SK-N-SH (cell line): ENCODE measurements around the gene BABAM2. TPM values are rescaled to one million over a fixed set of nuclear protein-coding genes. Genes with fewer than 3 reads are reported as not detected.

Experiments used
- CTCF ChIA-PET: fragments of 300-600, 350-600 bp; formaldehyde crosslinking; extraction: SDS; loops from one replicate; lab custom pipeline; 2021; lab: Yijun Ruan, JAX
- POLR2A ChIA-PET: fragments of 350-600 bp; sonication (Branson Sonifier 250); formaldehyde crosslinking; extraction: SDS; loops from one replicate; lab custom pipeline; 2020; ENCODE audit warnings: antibody characterized with exemption, inconsistent platforms; lab: Yijun Ruan, JAX
- DNase-seq: peaks from one replicate; pipeline ENCODE4 v3.0.0; 2012
- H2AFZ ChIP-seq: fragments of 200-600 bp; sonication (generic); 2 replicates; pipeline ENCODE4 v1.8.1; 2016; ENCODE audit warnings: antibody characterized with exemption, mild to moderate bottlenecking, low read depth
- H3F3A ChIP-seq: fragments of 200-600 bp; sonication (generic); replicated peaks from 2 replicates; pipeline ENCODE3; 2016; ENCODE audit warnings: antibody characterized with exemption, mild to moderate bottlenecking; ENCODE audit not compliant: insufficient read depth
- H3K27ac ChIP-seq, 2 experiments: fragments of 200-500 bp in 1 of 2; fragments of 200-600 bp in 1 of 2; sonication (Bioruptor generic) in 1 of 2; sonication (generic), shearing (Covaris generic) in 1 of 2; 2 replicates each; pipeline versions ENCODE4 v1.5.1 to v1.6.1; 2014 to 2016; ENCODE audit warnings: low read depth in 2 of 2, inconsistent platforms in 1 of 2, low read length in 1 of 2, mild to moderate bottlenecking in 1 of 2, mixed read lengths in 1 of 2
- H3K27me3 ChIP-seq: fragments of 200-600 bp; sonication (generic), shearing (Covaris generic); 2 replicates; pipeline ENCODE4 v1.6.1; 2016; ENCODE audit warnings: mixed run types; ENCODE audit not compliant: insufficient read depth
- H3K36me3 ChIP-seq, 2 experiments: fragments of 200-500 bp in 1 of 2; fragments of 200-600 bp in 1 of 2; sonication (Bioruptor generic) in 1 of 2; sonication (generic) in 1 of 2; replicated peaks in 1 of 2; 2 replicates each; pipeline versions ENCODE3 to v1.5.1; 2014 to 2016; ENCODE audit warnings: low read length in 1 of 2, mild to moderate bottlenecking in 1 of 2; ENCODE audit not compliant: insufficient read depth in 2 of 2, control insufficient read depth in 1 of 2
- H3K4me1 ChIP-seq, 2 experiments: fragments of 200-500 bp in 1 of 2; fragments of 200-600 bp in 1 of 2; sonication (Bioruptor generic) in 1 of 2; sonication (generic), shearing (Covaris generic) in 1 of 2; 2 replicates each; pipeline versions ENCODE4 v1.5.1 to v1.6.1; 2014 to 2016; ENCODE audit warnings: low read depth in 1 of 2, low read length in 1 of 2, mixed run types in 1 of 2; ENCODE audit not compliant: insufficient read depth in 2 of 2, control insufficient read depth in 1 of 2
- H3K4me2 ChIP-seq: fragments of 200-600 bp; sonication (generic), shearing (Covaris generic); 2 replicates; pipeline ENCODE4 v1.6.1; 2017; ENCODE audit warnings: mixed run types
- H3K4me3 ChIP-seq, 2 experiments: fragments of 200-500 bp in 1 of 2; fragments of 200-600 bp in 1 of 2; sonication (Bioruptor generic) in 1 of 2; sonication (generic), shearing (Covaris generic) in 1 of 2; 2 replicates each; pipeline versions ENCODE4 v1.5.1 to v1.8.1; 2014 to 2016; ENCODE audit warnings: low read depth in 2 of 2, inconsistent platforms in 1 of 2, low read length in 1 of 2, mild to moderate bottlenecking in 1 of 2, mixed read lengths in 1 of 2, moderate library complexity in 1 of 2
- H3K79me2 ChIP-seq: fragments of 200-600 bp; sonication (generic); 2 replicates; pipeline ENCODE4 v1.8.1; 2017; ENCODE audit warnings: mild to moderate bottlenecking; ENCODE audit not compliant: insufficient read depth
- H3K9ac ChIP-seq: fragments of 200-600 bp; sonication (generic); 2 replicates; pipeline ENCODE4 v1.6.1; 2017; ENCODE audit warnings: mixed run types
- H3K9me2 ChIP-seq: fragments of 200-600 bp; sonication (generic); 2 replicates; pipeline ENCODE4 v1.6.1; 2017; ENCODE audit warnings: mixed run types
- H3K9me3 ChIP-seq: fragments of 200-600 bp; sonication (generic); 2 replicates; pipeline ENCODE4 v1.6.1; 2017; ENCODE audit warnings: mixed run types, mild to moderate bottlenecking, moderate library complexity
- H4K20me1 ChIP-seq: fragments of 200-600 bp; sonication (generic); 2 replicates; pipeline ENCODE4 v1.6.1; 2017; ENCODE audit warnings: mild to moderate bottlenecking, mixed run types; ENCODE audit not compliant: insufficient read depth
- ELF1 ChIP-seq: IDR thresholded peaks from 2 replicates; pipeline ENCODE4 v1.4.0; 2012
- EP300 ChIP-seq, 2 experiments: IDR thresholded peaks; 2 replicates each; pipeline versions ENCODE4 v1.4.0 to v1.6.1; 2012; ENCODE audit warnings: borderline replicate concordance in 1 of 2, low read depth in 1 of 2, low read length in 1 of 2
- JUND ChIP-seq: IDR thresholded peaks from 2 replicates; pipeline ENCODE4 v1.4.0; 2012
- MEF2A ChIP-seq: IDR thresholded peaks from 2 replicates; pipeline ENCODE4 v1.4.0; 2012; ENCODE audit warnings: low read depth, borderline replicate concordance
- MXI1 ChIP-seq: IDR thresholded peaks from 2 replicates; pipeline ENCODE4 v1.6.1; 2012; ENCODE audit warnings: mild to moderate bottlenecking, low read depth, low read length, improper control_type of control experiment
- NFIC ChIP-seq: IDR thresholded peaks from 2 replicates; pipeline ENCODE4 v1.4.0; 2012; ENCODE audit warnings: borderline replicate concordance
- POLR2AphosphoS5 ChIP-seq: IDR thresholded peaks from 2 replicates; pipeline ENCODE4 v1.6.1; 2012; ENCODE audit warnings: low read depth, low read length
- RAD21 ChIP-seq: IDR thresholded peaks from 2 replicates; pipeline ENCODE4 v1.6.1; 2012; ENCODE audit warnings: mild to moderate bottlenecking, low read length
- RCOR1 ChIP-seq: fragments of 150-350 bp; IDR thresholded peaks from 2 replicates; pipeline ENCODE4 v1.6.1; 2017; ENCODE audit warnings: antibody characterized with exemption, low read length
- RFX5 ChIP-seq: IDR thresholded peaks from 2 replicates; pipeline ENCODE4 v1.6.1; 2012; ENCODE audit warnings: mild to moderate bottlenecking, improper control_type of control experiment, low read length
- RXRA ChIP-seq: IDR thresholded peaks from 2 replicates; pipeline ENCODE4 v1.4.0; 2012; ENCODE audit warnings: low read depth, mild to moderate bottlenecking, borderline replicate concordance
- TAF1 ChIP-seq: IDR thresholded peaks from 2 replicates; pipeline ENCODE4 v1.6.1; 2012; ENCODE audit warnings: low read depth, mild to moderate bottlenecking, low read length, moderate library complexity, borderline replicate concordance
- TCF12 ChIP-seq: IDR thresholded peaks from 2 replicates; pipeline ENCODE4 v1.4.0; 2012
- TEAD4 ChIP-seq: IDR thresholded peaks from 2 replicates; pipeline ENCODE4 v1.4.0; 2012; ENCODE audit warnings: mild to moderate bottlenecking, borderline replicate concordance; ENCODE audit not compliant: insufficient read depth
- WGBS: methylation state at CpG from one replicate; pipeline ENCODE4 v1.1.6; 2017; ENCODE audit warnings: low lambda C conversion rate; 5-methylcytosine and 5-hydroxymethylcytosine counted together
- polyA plus RNA-seq, 3 experiments: library from polyadenylated mRNA; depleted of rRNA; stranded (reverse); fragments of >200 nt; gene quantifications; 2 replicates each; pipeline ENCODE4 v1.2.3, GENCODE V29; 2012
- TF ChIP-seq, protein P1 (sequence below): IDR thresholded peaks from 2 replicates; pipeline ENCODE4 v1.4.0; 2012; ENCODE audit warnings: low read depth, borderline replicate concordance
- TF ChIP-seq, protein P2 (sequence below): IDR thresholded peaks from 2 replicates; pipeline ENCODE4; 2012
- TF ChIP-seq, protein P3 (sequence below): fragments of 200-600 bp; sonication (generic); IDR thresholded peaks from 2 replicates; pipeline ENCODE4 v1.6.1; 2017; ENCODE audit warnings: antibody characterized with exemption, mild to moderate bottlenecking, moderate library complexity
- TF ChIP-seq, protein P4 (sequence below): IDR thresholded peaks from 2 replicates; pipeline ENCODE4 v1.6.1; 2012; ENCODE audit warnings: mild to moderate bottlenecking, low read depth, low read length, moderate library complexity
- TF ChIP-seq, protein P5 (sequence below): fragments of 150-350 bp; IDR thresholded peaks from 2 replicates; pipeline ENCODE4 v1.6.1; 2016; ENCODE audit warnings: mild to moderate bottlenecking, low read depth, low read length

The BABAM2 gene
- polyA plus RNA-seq, 1 of the 3 experiments (the other 2 are of a cell fraction) = 34.0 TPM

DNA sequence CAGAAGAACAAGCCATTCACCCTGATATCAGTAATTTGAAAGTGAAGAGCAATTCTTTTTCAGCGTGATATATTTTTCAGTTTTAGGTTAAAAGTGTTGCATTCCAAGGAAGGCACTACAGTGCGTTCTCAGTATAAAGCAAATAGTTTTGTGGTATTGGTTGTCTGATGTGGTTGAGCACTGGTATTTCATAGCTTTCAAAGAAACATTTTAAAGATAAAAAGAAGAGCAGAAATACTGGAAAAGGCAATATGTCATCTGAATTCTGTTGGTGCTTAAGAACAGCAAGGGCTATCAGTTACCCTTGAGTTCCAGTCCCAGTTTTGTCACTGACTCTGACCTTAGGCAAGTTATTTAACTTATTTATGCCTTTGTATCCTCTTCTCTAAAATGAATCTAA lies 191.6 kb downstream of the BABAM2 start:
- Histone ChIP-seq H3F3A (peaks cover 4% of the 10 kb centered on the region), H4K20me1 (no peaks in the 10 kb centered on the region), H3K79me2 (no peaks in the 10 kb centered on the region), H2AFZ (no peak overlapping the region), H3K27me3 (no peaks in the 10 kb centered on the region), H3K9ac (no peak overlapping the region), H3K9me3 (no peaks in the 10 kb centered on the region), H3K4me1 (peaks cover 13 to 24% of the 10 kb centered on the region in 2 experiments; a peak in 3 of 4 replicates), H3K9me2 (no peaks in the 10 kb centered on the region), H3K27ac (peak overlapping the region in 1 of 2 experiments; percentile 47; a peak in 1 of 4 replicates)
- POLR2A ChIA-PET = interaction anchor here (0.5 kb wide), 1 partner anchor 65 kb away, joined by 3 read pairs; no protein-coding TSS in a partner anchor
- WGBS = 71% methylated on average over 2 of the region's 2 CpGs
- TF ChIP-seq, protein P1, sequence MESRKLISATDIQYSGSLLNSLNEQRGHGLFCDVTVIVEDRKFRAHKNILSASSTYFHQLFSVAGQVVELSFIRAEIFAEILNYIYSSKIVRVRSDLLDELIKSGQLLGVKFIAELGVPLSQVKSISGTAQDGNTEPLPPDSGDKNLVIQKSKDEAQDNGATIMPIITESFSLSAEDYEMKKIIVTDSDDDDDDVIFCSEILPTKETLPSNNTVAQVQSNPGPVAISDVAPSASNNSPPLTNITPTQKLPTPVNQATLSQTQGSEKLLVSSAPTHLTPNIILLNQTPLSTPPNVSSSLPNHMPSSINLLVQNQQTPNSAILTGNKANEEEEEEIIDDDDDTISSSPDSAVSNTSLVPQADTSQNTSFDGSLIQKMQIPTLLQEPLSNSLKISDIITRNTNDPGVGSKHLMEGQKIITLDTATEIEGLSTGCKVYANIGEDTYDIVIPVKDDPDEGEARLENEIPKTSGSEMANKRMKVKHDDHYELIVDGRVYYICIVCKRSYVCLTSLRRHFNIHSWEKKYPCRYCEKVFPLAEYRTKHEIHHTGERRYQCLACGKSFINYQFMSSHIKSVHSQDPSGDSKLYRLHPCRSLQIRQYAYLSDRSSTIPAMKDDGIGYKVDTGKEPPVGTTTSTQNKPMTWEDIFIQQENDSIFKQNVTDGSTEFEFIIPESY = no peak
- TF ChIP-seq, protein P2, sequence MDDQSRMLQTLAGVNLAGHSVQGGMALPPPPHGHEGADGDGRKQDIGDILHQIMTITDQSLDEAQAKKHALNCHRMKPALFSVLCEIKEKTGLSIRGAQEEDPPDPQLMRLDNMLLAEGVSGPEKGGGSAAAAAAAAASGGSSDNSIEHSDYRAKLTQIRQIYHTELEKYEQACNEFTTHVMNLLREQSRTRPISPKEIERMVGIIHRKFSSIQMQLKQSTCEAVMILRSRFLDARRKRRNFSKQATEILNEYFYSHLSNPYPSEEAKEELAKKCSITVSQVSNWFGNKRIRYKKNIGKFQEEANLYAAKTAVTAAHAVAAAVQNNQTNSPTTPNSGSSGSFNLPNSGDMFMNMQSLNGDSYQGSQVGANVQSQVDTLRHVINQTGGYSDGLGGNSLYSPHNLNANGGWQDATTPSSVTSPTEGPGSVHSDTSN = peak; percentile 38; the same call in 1 of the 2 replicates
- TF ChIP-seq TCF12 (peak; percentile 53), EP300 (IDR thresholded peaks at IDR 0.05; ENCODE audit: borderline replicate concordance in 1 of 2, low read depth in 1 of 2, low read length in 1 of 2) (peak in 1 of 2 experiments; percentile 25; a peak in 1 of 4 replicates), TAF1 (no peak), JUND (0 out of 2 replicates have a peak, but pooled peaks have one; percentile 14), TEAD4 (0 out of 2 replicates have a peak, but pooled peaks have one; percentile 19)
- TF ChIP-seq, protein P3, sequence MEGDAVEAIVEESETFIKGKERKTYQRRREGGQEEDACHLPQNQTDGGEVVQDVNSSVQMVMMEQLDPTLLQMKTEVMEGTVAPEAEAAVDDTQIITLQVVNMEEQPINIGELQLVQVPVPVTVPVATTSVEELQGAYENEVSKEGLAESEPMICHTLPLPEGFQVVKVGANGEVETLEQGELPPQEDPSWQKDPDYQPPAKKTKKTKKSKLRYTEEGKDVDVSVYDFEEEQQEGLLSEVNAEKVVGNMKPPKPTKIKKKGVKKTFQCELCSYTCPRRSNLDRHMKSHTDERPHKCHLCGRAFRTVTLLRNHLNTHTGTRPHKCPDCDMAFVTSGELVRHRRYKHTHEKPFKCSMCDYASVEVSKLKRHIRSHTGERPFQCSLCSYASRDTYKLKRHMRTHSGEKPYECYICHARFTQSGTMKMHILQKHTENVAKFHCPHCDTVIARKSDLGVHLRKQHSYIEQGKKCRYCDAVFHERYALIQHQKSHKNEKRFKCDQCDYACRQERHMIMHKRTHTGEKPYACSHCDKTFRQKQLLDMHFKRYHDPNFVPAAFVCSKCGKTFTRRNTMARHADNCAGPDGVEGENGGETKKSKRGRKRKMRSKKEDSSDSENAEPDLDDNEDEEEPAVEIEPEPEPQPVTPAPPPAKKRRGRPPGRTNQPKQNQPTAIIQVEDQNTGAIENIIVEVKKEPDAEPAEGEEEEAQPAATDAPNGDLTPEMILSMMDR = no peak
- TF ChIP-seq, all 33 proteins: peak for 5
- no peak overlapping the region for H3K4me2 ChIP-seq
- no peak for DNase-seq
- H3K36me3 ChIP-seq = no peaks in the 10 kb centered on the region
- CTCF ChIA-PET = no interaction called here
- no peak overlapping the region for H3K4me3 ChIP-seq

DNA sequence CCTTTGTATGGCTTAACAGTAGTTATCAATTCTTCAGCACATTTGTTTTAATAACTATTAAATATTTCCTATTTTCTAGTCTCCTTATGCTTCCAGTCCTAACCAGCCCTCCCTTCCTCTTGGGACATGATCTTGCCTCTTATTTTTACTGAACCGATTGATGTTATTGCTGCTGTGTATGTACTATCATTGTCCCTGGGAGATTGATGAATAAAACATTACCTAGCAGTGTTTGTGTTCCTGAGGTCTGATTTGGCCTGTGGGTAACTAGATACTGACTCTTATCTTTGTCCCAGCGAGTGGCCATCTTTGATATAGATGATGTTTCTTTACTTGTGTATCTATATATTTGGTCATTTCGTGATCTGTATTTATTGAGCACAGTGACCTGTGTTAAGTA lies 192.9 kb downstream of the BABAM2 start:
- Histone ChIP-seq H3K9me2 (no peaks in the 10 kb centered on the region), H3K9ac (no peak overlapping the region), H3K79me2 (no peaks in the 10 kb centered on the region), H3F3A (peaks cover 4% of the 10 kb centered on the region), H3K36me3 (no peaks in the 10 kb centered on the region), H4K20me1 (no peaks in the 10 kb centered on the region), H2AFZ (no peak overlapping the region), H3K27me3 (no peaks in the 10 kb centered on the region), H3K4me3 (no peak overlapping the region), H3K27ac (no peak overlapping the region), H3K4me2 (no peak overlapping the region), H3K9me3 (no peaks in the 10 kb centered on the region), H3K4me1 (peaks cover 13 to 24% of the 10 kb centered on the region in 2 experiments; a peak in 3 of 4 replicates)
- ChIA-PET CTCF (no interaction called here), POLR2A (no interaction called here)
- no peak for DNase-seq
- WGBS = 92% methylated on average over 3 of the region's 3 CpGs
- TF ChIP-seq RAD21 (no peak), ELF1 (no peak), JUND (no peak), MXI1 (no peak), NFIC (no peak), RCOR1 (no peak), RXRA (no peak), RFX5 (no peak), POLR2AphosphoS5 (no peak), TCF12 (no peak), TEAD4 (no peak), MEF2A (no peak)
- TF ChIP-seq, protein P4, sequence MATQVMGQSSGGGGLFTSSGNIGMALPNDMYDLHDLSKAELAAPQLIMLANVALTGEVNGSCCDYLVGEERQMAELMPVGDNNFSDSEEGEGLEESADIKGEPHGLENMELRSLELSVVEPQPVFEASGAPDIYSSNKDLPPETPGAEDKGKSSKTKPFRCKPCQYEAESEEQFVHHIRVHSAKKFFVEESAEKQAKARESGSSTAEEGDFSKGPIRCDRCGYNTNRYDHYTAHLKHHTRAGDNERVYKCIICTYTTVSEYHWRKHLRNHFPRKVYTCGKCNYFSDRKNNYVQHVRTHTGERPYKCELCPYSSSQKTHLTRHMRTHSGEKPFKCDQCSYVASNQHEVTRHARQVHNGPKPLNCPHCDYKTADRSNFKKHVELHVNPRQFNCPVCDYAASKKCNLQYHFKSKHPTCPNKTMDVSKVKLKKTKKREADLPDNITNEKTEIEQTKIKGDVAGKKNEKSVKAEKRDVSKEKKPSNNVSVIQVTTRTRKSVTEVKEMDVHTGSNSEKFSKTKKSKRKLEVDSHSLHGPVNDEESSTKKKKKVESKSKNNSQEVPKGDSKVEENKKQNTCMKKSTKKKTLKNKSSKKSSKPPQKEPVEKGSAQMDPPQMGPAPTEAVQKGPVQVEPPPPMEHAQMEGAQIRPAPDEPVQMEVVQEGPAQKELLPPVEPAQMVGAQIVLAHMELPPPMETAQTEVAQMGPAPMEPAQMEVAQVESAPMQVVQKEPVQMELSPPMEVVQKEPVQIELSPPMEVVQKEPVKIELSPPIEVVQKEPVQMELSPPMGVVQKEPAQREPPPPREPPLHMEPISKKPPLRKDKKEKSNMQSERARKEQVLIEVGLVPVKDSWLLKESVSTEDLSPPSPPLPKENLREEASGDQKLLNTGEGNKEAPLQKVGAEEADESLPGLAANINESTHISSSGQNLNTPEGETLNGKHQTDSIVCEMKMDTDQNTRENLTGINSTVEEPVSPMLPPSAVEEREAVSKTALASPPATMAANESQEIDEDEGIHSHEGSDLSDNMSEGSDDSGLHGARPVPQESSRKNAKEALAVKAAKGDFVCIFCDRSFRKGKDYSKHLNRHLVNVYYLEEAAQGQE = no peak
- TF ChIP-seq, protein P5, sequence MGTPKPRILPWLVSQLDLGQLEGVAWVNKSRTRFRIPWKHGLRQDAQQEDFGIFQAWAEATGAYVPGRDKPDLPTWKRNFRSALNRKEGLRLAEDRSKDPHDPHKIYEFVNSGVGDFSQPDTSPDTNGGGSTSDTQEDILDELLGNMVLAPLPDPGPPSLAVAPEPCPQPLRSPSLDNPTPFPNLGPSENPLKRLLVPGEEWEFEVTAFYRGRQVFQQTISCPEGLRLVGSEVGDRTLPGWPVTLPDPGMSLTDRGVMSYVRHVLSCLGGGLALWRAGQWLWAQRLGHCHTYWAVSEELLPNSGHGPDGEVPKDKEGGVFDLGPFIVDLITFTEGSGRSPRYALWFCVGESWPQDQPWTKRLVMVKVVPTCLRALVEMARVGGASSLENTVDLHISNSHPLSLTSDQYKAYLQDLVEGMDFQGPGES = no peak
